LNCAP (cell line): ENCODE measurements around the gene FBXW5.

Source experiments
- TF ChIP-seq, protein P1 (sequence below): fragments of 450-650 bp; IDR thresholded peaks from 2 replicates; pipeline ENCODE4 v1.5.1; 2017; ENCODE audit warnings: mild to moderate bottlenecking

Gene FBXW5

DNA sequence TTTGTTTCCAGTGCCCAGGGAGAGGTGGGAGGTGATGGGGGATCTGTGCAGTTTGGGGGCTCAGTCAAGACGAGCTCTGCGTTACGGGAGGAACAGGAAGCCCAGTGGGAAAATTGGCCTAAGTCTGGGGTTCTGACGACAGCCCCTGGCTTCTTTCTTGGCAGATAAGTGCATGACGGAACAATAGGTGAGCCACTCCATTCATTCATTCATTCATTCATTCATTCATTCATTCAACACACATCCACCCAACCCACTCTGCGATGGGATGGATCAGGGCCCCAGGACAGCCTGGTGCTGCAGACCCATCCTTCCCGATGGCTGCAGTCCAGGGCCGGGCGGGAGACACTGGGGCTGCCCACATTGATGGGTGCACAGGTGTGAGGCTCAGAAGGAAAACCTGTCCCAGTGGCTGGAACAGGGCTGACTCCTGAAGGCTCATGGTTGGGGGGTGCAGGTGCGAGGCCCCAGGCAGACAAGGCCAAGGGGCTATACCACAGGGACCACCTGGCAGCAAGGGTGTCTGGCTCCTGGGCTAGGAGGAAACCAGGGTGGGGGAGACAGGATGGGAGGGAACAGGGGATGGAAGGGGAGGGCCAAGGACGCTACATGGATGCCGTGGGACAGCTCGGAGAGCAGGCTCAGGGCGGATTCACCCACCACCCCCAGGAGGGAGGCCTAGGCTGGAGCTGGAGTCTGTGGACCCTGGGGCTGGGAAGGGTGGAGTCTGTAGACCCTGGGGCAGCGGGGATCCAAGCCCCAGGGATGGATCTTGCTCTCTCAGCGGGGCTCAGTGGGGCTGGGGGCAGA, 36.3 kb upstream of the FBXW5 start:
- TF ChIP-seq, protein P1, sequence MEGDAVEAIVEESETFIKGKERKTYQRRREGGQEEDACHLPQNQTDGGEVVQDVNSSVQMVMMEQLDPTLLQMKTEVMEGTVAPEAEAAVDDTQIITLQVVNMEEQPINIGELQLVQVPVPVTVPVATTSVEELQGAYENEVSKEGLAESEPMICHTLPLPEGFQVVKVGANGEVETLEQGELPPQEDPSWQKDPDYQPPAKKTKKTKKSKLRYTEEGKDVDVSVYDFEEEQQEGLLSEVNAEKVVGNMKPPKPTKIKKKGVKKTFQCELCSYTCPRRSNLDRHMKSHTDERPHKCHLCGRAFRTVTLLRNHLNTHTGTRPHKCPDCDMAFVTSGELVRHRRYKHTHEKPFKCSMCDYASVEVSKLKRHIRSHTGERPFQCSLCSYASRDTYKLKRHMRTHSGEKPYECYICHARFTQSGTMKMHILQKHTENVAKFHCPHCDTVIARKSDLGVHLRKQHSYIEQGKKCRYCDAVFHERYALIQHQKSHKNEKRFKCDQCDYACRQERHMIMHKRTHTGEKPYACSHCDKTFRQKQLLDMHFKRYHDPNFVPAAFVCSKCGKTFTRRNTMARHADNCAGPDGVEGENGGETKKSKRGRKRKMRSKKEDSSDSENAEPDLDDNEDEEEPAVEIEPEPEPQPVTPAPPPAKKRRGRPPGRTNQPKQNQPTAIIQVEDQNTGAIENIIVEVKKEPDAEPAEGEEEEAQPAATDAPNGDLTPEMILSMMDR, result no peak

DNA sequence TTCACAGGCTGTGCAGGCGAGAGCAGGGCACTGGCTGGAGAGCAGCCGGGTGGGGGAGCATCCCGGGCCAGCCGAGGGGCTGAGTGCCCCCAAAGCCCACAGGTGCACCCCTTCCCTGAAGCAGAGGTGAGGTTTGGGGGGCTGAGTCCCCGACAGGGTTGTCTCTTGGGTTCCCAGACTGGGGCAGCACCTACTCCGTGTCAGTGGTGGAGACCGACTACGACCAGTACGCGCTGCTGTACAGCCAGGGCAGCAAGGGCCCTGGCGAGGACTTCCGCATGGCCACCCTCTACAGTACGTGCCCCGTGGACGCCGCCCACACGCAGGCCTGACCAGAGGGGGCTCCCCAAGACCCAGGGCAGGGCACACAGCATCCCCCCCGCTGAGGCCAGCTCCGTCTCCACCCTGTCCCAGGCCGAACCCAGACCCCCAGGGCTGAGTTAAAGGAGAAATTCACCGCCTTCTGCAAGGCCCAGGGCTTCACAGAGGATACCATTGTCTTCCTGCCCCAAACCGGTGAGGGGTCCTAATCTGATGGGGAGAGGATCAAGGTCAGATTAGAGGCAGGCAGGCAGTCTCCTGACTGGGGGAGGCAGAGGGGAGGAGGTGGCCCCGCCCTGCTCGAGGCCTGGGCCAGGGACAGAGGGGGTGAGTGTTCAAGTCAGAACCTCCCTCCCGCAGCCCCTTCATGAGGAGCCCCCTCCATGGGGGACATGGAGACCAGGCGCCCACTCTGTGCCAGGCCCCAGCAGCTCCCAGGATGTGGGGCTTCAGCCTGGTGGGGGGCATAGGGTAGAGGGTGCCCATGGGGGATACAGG, 35.4 kb upstream of the FBXW5 start:
- TF ChIP-seq, protein P1, result no peak

DNA sequence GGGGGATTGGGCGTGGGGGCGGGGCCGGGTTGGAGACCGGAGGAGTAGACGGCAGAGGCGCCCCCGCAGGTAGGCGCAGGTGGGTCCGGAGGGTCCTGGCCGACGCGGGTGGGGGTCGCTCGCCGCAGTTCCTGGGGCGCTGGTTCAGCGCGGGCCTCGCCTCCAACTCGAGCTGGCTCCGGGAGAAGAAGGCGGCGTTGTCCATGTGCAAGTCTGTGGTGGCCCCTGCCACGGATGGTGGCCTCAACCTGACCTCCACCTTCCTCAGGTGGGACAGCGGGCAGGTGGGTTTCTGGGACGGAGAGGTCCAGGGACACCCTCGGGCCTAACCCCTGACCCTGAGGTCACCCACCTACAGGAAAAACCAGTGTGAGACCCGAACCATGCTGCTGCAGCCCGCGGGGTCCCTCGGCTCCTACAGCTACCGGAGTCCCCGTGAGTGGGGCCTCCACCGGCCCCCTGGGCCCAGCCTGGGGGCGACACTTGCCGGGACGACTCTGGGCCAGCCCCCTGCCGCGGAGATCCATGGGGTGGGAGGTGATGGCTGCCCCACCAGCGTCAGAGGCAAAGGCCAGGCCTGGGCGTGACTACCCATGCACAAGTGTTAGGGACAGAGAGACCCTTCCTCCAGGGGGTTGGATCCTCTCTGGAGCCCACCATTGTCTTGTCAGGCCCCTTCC, 34.5 kb upstream of the FBXW5 start:
- TF ChIP-seq, protein P1, result no peak

DNA sequence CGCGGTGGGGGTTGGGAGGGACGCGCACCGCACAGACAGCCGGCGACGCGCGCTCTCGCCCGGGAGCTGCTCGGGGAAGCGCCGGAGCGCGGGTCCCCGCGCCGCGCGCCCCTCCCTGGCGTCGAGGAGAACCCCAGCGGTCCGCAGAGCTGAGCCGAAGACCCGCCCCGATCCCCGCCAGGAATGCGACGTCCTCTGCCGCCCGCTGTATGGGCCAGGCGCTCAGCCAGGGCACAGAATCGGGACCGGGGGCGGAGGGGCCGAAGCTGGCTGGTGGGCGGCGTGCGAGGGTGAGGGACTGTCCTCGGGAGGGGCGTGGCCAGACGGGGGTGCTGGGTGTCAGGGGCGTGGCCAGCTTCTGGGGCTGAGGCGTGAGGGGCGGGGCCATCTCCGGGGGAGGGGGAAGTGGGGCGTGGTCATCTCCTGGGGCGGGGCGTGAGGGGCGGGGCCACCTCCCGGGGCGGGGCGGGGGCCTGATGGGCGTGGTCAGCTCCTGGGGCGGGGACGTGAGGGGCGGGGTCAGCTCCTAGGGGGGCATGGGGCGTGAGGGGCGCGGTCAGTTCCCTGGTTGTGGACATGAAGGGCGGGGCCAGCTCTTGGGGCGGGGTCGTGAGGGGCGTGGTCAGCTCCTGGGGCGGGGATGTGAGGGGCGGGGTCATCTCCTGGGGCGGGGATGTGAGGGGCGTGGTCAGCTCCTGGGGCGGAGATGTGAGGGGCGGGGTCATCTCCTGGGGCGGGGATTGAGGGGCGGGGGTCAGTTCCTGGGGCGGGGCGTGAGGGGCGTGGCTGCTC, 33.7 kb upstream of the FBXW5 start:
- TF ChIP-seq, protein P1, result no peak

DNA sequence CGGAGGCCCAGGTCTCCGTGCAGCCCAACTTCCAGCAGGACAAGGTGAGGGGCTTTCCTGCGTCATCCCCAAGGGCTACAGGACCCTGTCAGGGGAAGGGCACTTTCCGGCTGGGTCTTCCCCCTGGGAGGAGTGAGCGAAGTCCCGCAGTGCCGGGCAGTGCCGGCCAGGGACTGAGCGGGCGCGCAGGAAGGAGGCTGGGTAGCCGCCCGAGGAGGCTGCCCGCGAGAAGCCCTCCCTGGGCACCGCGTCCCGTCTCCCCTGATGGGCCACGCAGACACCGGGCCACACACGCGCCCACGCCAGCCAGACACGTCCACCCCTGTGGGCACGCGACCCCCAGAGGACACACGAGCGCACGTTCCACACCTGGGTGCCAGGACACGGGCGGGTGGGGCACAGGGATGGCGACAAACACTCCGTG, 33.1 kb upstream of the FBXW5 start:
- TF ChIP-seq, protein P1, result no peak

DNA sequence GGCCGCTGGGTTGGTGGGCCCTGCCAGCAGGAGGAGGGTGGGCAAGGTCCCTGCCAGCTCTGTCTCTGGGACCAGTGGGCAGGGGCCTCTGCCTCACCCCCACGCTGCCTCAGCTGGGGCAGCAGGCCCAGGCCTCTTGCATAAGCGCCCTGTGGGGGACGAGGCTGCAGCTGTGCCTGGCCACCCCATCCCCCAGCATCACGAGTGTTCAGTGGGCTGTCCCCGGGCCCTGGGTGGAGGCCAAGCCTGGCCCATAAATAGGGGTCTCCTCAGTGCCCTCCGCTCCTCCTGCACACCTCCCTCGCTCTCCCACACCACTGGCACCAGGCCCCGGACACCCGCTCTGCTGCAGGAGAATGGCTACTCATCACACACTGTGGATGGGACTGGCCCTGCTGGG, 32.7 kb upstream of the FBXW5 start, which contains the start of gene PTGDS:
PTGDS (plus strand) TSS at position 282 of the 400 bp plus-strand sequence; CDS start at position 357, 75 bp downstream.
- TF ChIP-seq, protein P1, result no peak

DNA sequence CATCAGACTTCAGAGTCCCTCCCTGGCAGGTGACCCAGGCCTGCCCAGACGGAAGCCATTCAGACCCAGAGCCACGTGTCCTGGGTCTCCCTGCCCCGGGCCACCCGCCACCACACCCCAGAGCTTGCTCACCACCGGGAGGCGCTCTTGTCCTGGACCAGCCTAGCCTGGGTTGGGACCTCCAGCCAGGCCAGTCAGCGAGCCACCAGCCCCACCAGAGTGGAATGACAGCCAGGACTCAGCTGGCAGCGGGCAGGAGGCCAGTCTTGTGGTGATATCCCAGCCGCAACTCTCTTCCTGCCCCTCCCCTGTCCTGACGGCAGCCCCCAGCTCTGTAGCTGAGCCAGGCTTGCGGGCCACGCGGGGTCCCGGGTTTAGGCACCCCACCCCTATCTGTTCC, 31.1 kb upstream of the FBXW5 start:
- TF ChIP-seq, protein P1, result no peak
